Lung (tissue), 12 donors: Measurements from ENCODE around the gene TENM4. TPM values are rescaled to one million over a fixed set of nuclear protein-coding genes. Genes with fewer than 3 reads are reported as not detected.

Source experiments
- ATAC-seq: fragments of 200-7000 bp; cut with Tn5 transposase; one replicate; pipeline ENCODE4 v1.9.1; 2020; ENCODE audit warnings: moderate number of reproducible peaks; ENCODE audit not compliant: insufficient read depth, low FRiP score
- DNase-seq, 3 donors: peaks; one replicate each; pipeline ENCODE4 v3.0.0-alpha.2; 2013 to 2017
- H3K27ac ChIP-seq, 2 donors: one replicate each; pipeline ENCODE4 v1.5.1; 2013; ENCODE audit warnings: mild to moderate bottlenecking in 2 of 2, moderate library complexity in 2 of 2, control low read depth in 1 of 2, inconsistent platforms in 1 of 2, low read depth in 1 of 2, low read length in 1 of 2
- H3K27me3 ChIP-seq, 3 donors: one replicate each; pipeline ENCODE4 v1.5.1; 2013; ENCODE audit warnings: low read length in 2 of 3; ENCODE audit not compliant: control insufficient read depth in 3 of 3, insufficient read depth in 3 of 3
- H3K36me3 ChIP-seq, 4 donors: one replicate each; pipeline ENCODE4 v1.5.1; 2013; ENCODE audit warnings: low read length in 4 of 4, mild to moderate bottlenecking in 1 of 4, moderate library complexity in 1 of 4; ENCODE audit not compliant: control insufficient read depth in 4 of 4, insufficient read depth in 4 of 4
- H3K4me1 ChIP-seq, 5 donors: one replicate each; pipeline ENCODE4 v1.5.1; 2013; ENCODE audit warnings: low read length in 5 of 5, mild to moderate bottlenecking in 2 of 5, moderate library complexity in 1 of 5; ENCODE audit not compliant: control insufficient read depth in 5 of 5, insufficient read depth in 5 of 5
- H3K4me3 ChIP-seq: one replicate; pipeline ENCODE4 v1.5.1; 2013; ENCODE audit warnings: mild to moderate bottlenecking, control low read depth, moderate library complexity
- H3K9ac ChIP-seq, 2 donors: one replicate each; pipeline ENCODE4 v1.5.1; 2013; ENCODE audit warnings: low read length in 2 of 2, control low read depth in 1 of 2; ENCODE audit not compliant: insufficient read depth in 1 of 2
- H3K9me3 ChIP-seq, 4 donors: one replicate each; pipeline ENCODE4 v1.5.1; 2013; ENCODE audit warnings: low read length in 3 of 4, mild to moderate bottlenecking in 1 of 4, moderate library complexity in 1 of 4; ENCODE audit not compliant: control insufficient read depth in 4 of 4, insufficient read depth in 3 of 4
- WGBS, 2 donors: extraction: QIAGEN DNeasy Blood & Tissue Kit; methylation state at CpG; one replicate each; pipeline ENCODE4 v1.1.7; 2013; 5-methylcytosine and 5-hydroxymethylcytosine counted together
- polyA plus RNA-seq, 2 donors: library from polyadenylated mRNA; stranded (reverse); fragments of 200-250 nt; gene quantifications; one replicate each; pipeline ENCODE4 v1.2.1, GENCODE V29; 2013
- total RNA-seq, 2 donors: library from RNA; depleted of rRNA in 1 of 2; stranded (reverse); fragments of >200 nt in 1 of 2; gene quantifications; one replicate each; pipeline ENCODE4 v1.2.1, GENCODE V29; 2014 to 2021
- TF ChIP-seq, protein P1 (sequence below): IDR thresholded peaks from 2 replicates; pipeline ENCODE4 v1.5.1; 2012; ENCODE audit warnings: mild to moderate bottlenecking; ENCODE audit errors: control extremely low read depth, extremely low read depth
- donor health status: control.
- donor health status: control.
- donor health status: Bipolar disorder and iron deficiency.
- donor health status: healthy.
- donor health status: DM: yes; HTN: yes; CAD: no.

Gene TENM4
- total and polyA plus RNA-seq, 4 donors: 0.28 to 16.4 (median 3.2) TPM

GRCh38 chr11:78972177-78972576 is 468.7 kb downstream of the TENM4 start:
- H3K4me1 ChIP-seq: no peaks in the 10 kb centered on the region
- H3K27ac ChIP-seq: no peak overlapping the region
- H3K4me3 ChIP-seq: no peak overlapping the region
- H3K9ac ChIP-seq: no peak overlapping the region
- DNase-seq (no peak), ATAC-seq (no peak)
- no peaks in the 10 kb centered on the region for H3K36me3 ChIP-seq
- H3K27me3 ChIP-seq: no peaks in the 10 kb centered on the region
- peaks cover 0 to 2% (median 0%) of the 10 kb centered on the region in 4 donors for H3K9me3 ChIP-seq
- TF ChIP-seq, protein P1, sequence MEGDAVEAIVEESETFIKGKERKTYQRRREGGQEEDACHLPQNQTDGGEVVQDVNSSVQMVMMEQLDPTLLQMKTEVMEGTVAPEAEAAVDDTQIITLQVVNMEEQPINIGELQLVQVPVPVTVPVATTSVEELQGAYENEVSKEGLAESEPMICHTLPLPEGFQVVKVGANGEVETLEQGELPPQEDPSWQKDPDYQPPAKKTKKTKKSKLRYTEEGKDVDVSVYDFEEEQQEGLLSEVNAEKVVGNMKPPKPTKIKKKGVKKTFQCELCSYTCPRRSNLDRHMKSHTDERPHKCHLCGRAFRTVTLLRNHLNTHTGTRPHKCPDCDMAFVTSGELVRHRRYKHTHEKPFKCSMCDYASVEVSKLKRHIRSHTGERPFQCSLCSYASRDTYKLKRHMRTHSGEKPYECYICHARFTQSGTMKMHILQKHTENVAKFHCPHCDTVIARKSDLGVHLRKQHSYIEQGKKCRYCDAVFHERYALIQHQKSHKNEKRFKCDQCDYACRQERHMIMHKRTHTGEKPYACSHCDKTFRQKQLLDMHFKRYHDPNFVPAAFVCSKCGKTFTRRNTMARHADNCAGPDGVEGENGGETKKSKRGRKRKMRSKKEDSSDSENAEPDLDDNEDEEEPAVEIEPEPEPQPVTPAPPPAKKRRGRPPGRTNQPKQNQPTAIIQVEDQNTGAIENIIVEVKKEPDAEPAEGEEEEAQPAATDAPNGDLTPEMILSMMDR: no peak
- 77 to 81% methylated on average over 7 of the region's 7 CpGs for WGBS, 2 donors

DNA sequence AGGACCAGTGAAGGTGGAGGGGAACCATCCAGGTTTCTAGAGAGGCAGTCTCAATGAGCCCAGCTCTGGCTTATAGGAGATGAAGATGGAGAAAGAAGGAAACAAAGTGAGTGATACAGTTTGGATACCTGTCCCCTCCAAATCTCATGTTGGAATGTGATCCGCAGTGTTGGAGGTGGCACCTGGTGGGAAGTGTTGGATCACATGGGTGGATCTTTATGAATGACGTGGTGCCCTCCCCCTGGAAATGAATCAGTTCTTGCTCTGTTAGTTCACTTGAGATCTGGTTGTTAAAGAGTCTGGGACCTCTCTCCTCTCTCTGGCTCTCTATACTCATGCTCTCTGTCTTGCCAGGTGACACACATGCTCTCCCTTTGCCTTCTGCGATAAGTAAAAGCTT is 473.0 kb downstream of the TENM4 start:
- 88 to 92% methylated on average over 3 of the region's 3 CpGs for WGBS, 2 donors
- Histone ChIP-seq H3K27ac (no peak overlapping the region), H3K36me3 (no peaks in the 10 kb centered on the region), H3K9ac (no peak overlapping the region), H3K9me3 (no peaks in the 10 kb centered on the region), H3K4me1 (no peaks in the 10 kb centered on the region), H3K27me3 (no peaks in the 10 kb centered on the region), H3K4me3 (no peak overlapping the region)
- TF ChIP-seq, protein P1: no peak
- DNase-seq (no peak), ATAC-seq (no peak)

DNA sequence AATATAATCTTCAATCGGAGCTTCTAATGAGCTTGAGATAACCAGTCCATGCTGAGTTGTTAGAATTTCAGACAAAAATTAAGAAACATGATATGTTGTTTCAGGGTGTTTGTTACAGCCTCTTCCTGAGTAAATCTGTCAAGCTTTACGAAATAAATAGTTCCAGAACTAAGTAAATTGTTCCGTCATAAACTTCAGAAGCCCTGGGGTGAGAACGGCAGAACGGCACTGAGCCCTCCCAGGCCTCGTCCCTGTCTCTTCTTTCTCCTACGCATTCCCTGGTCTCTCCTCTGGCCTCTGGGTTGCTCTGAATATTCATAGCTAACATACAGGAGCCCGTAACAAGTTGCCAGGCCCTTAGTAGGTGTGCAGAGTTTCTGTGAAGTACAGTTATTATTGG is 475.4 kb downstream of the TENM4 start:
- 84% methylated on average over 8 of the region's 8 CpGs for WGBS, 2 donors
- ATAC-seq: no peak
- H3K4me1 ChIP-seq: peaks cover 0 to 11% (median 3%) of the 10 kb centered on the region in 5 donors
- DNase-seq: no peak
- TF ChIP-seq, protein P1: no peak
- H3K9me3 ChIP-seq: peaks cover 0 to 3% (median 0%) of the 10 kb centered on the region in 4 donors
- no peaks in the 10 kb centered on the region for H3K36me3 ChIP-seq
- no peak overlapping the region for H3K9ac ChIP-seq
- no peaks in the 10 kb centered on the region for H3K27me3 ChIP-seq
- no peak overlapping the region for H3K4me3 ChIP-seq
- no peak overlapping the region for H3K27ac ChIP-seq
